ENCODE measurements around the gene KRT75. TPM values are rescaled to one million over a fixed set of nuclear protein-coding genes. Genes with fewer than 3 reads are reported as not detected.
A peak's percentile ranks its signal among the peaks of the same experiment; 100 is the strongest.

Gene KRT75
- total RNA-seq (not detected), polyA plus RNA-seq (not detected)

DNA sequence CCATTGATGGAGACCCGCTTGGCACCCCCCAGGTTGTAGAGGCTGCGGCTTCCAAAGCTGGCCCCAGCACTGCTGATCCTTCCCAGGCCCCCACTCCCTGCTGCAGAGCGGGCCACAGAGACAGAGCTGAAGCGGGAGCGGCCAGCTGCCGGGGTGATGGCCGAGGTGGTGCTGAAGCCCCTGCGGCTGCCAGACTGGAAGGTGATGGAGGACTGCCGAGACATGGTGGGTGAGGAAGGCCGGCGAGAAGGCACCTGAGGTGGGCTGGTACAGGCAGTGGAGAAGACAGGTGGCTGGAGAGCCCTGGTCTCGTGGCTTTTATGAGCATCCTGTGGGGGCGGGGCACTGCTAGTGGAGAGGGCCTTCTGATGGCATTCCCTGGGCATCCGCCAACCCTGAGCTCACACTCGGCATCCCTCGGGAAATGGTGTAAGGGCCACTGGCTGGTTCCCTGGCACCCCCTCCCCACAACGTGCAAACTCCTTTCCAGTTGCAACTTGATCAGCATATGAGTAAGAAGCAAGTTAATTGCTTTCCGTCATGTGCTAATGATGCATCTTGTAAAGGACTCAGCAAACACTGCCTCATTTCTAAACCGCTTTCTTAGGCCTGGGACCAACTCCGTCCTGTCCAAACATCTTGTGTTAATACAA, at the start of gene KRT75:
Gene KRT75, minus strand, starts transcription at position 291 of the 653 bp plus-strand sequence. Its CDS starts 67 bp downstream, at position 224.
- CTCF ChIA-PET: no interaction called here
- H3K27me3 Mint-ChIP-seq: peaks cover 15 to 59% of the 10 kb centered on the region in 2 donors
- DNase-seq: no peak
- Histone ChIP-seq H3K36me3 (ENCODE audit: insufficient read depth, low read length) (no peaks in the 10 kb centered on the region), H3K4me1 (ENCODE audit: insufficient read depth, low read length) (no peaks in the 10 kb centered on the region), H3K9me3 (ENCODE audit: low read length) (no peaks in the 10 kb centered on the region), H3K27me3 (ENCODE audit: insufficient read depth, low read length, poor library complexity, severe bottlenecking) (peaks cover 11% of the 10 kb centered on the region), H3K27ac (ENCODE audit: low read depth, low read length) (no peak within 1 kb of the TSS), H3K4me3 (ENCODE audit: low read length) (no peak within 1 kb of the TSS)
- H3K4me3 Mint-ChIP-seq: no peak within 1 kb of the TSS
- POLR2A ChIA-PET: no interaction called here
- no peaks in the 10 kb centered on the region for H3K4me1 Mint-ChIP-seq
- no peaks in the 10 kb centered on the region for H3K36me3 Mint-ChIP-seq
- no peaks in the 10 kb centered on the region for H3K9me3 Mint-ChIP-seq
- H3K27ac Mint-ChIP-seq: no peak within 1 kb of the TSS

- Histone ChIP-seq H3K36me3 (ENCODE audit: insufficient read depth, low read length) (no peaks in the 10 kb centered on the region), H3K27me3 (ENCODE audit: insufficient read depth, low read length, poor library complexity, severe bottlenecking) (no peaks in the 10 kb centered on the region), H3K4me1 (ENCODE audit: insufficient read depth, low read length) (no peaks in the 10 kb centered on the region), H3K9me3 (ENCODE audit: low read length) (no peaks in the 10 kb centered on the region), H3K4me3 (ENCODE audit: low read length) (no peak overlapping the region), H3K27ac (ENCODE audit: low read depth, low read length) (no peak overlapping the region)
- no peak overlapping the region for H3K27ac Mint-ChIP-seq
- no peaks in the 10 kb centered on the region for H3K4me1 Mint-ChIP-seq
- ChIA-PET POLR2A (no interaction called here), CTCF (no interaction called here)
- H3K4me3 Mint-ChIP-seq: no peak overlapping the region
- H3K27me3 Mint-ChIP-seq: peaks cover 9 to 55% of the 10 kb centered on the region in 2 donors
- H3K9me3 Mint-ChIP-seq: peaks cover 4 to 12% (median 9%) of the 10 kb centered on the region in 5 donors
- H3K36me3 Mint-ChIP-seq: no peaks in the 10 kb centered on the region
- DNase-seq: no peak
These were observed 45.9 kb upstream of the KRT75 start for GRCh38 chr12:52480073-52480472.

GRCh38 chr12:52477651-52478050, 43.5 kb upstream of the KRT75 start:
- POLR2A ChIA-PET: no interaction called here
- no peak overlapping the region for H3K4me3 ChIP-seq (ENCODE audit: low read length)
- CTCF ChIA-PET: no interaction called here
- H3K27me3 Mint-ChIP-seq: peaks cover 2 to 43% of the 10 kb centered on the region in 2 donors
- no peak overlapping the region for H3K4me3 Mint-ChIP-seq
- H3K27ac Mint-ChIP-seq: no peak overlapping the region
- H3K4me1 ChIP-seq (ENCODE audit: insufficient read depth, low read length): no peaks in the 10 kb centered on the region
- H3K27me3 ChIP-seq (ENCODE audit: insufficient read depth, low read length, poor library complexity, severe bottlenecking): no peaks in the 10 kb centered on the region
- H3K9me3 Mint-ChIP-seq: peaks cover 0 to 4% (median 0%) of the 10 kb centered on the region in 5 donors
- DNase-seq: no peak
- H3K36me3 Mint-ChIP-seq: no peaks in the 10 kb centered on the region
- no peaks in the 10 kb centered on the region for H3K9me3 ChIP-seq (ENCODE audit: low read length)
- H3K36me3 ChIP-seq (ENCODE audit: insufficient read depth, low read length): no peaks in the 10 kb centered on the region
- H3K27ac ChIP-seq (ENCODE audit: low read depth, low read length): no peak overlapping the region
- no peaks in the 10 kb centered on the region for H3K4me1 Mint-ChIP-seq

DNA sequence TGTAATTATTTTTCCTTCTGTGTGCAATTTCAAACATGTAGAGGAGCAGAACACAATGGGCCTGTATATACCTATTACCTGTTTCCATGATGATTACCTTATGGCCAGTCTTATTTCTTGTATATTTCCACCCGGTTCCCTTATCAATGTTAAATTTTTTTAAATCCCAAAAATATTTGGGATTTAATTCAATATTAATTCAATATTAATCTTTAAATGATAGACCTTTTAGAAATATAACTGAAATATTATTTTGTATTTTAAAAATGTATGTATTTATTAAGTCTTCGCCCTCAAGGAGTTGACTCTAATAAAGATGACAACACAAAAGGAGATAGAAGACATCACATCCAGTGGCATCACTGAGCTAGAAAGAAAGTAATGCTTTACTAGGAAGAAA, 40.0 kb upstream of the KRT75 start:
- Mint-ChIP-seq H3K27me3 (peaks cover 5 to 45% of the 10 kb centered on the region in 2 donors), H3K36me3 (no peaks in the 10 kb centered on the region), H3K4me3 (no peak overlapping the region), H3K4me1 (no peaks in the 10 kb centered on the region), H3K9me3 (peaks cover 0 to 4% (median 0%) of the 10 kb centered on the region in 5 donors), H3K27ac (no peak overlapping the region)
- no peak for DNase-seq
- Histone ChIP-seq H3K27ac (ENCODE audit: low read depth, low read length) (no peak overlapping the region), H3K36me3 (ENCODE audit: insufficient read depth, low read length) (no peaks in the 10 kb centered on the region), H3K4me1 (ENCODE audit: insufficient read depth, low read length) (no peaks in the 10 kb centered on the region), H3K4me3 (ENCODE audit: low read length) (no peak overlapping the region), H3K27me3 (ENCODE audit: insufficient read depth, low read length, poor library complexity, severe bottlenecking) (no peaks in the 10 kb centered on the region), H3K9me3 (ENCODE audit: low read length) (no peaks in the 10 kb centered on the region)
- ChIA-PET CTCF (no interaction called here), POLR2A (no interaction called here)

- no peak within 1 kb of the TSS for H3K27ac ChIP-seq (ENCODE audit: low read depth, low read length)
- no peak for DNase-seq
- no peaks in the 10 kb centered on the region for H3K36me3 ChIP-seq (ENCODE audit: insufficient read depth, low read length)
- peaks cover 0 to 4% (median 0%) of the 10 kb centered on the region in 5 donors for H3K9me3 Mint-ChIP-seq
- no peaks in the 10 kb centered on the region for H3K4me1 Mint-ChIP-seq
- H3K4me3 ChIP-seq (ENCODE audit: low read length): no peak within 1 kb of the TSS
- H3K4me1 ChIP-seq (ENCODE audit: insufficient read depth, low read length): no peaks in the 10 kb centered on the region
- CTCF ChIA-PET: no interaction called here
- no peaks in the 10 kb centered on the region for H3K36me3 Mint-ChIP-seq
- H3K27me3 ChIP-seq (ENCODE audit: insufficient read depth, low read length, poor library complexity, severe bottlenecking): no peaks in the 10 kb centered on the region
- no peak within 1 kb of the TSS for H3K27ac Mint-ChIP-seq
- no peaks in the 10 kb centered on the region for H3K9me3 ChIP-seq (ENCODE audit: low read length)
- H3K27me3 Mint-ChIP-seq: peaks cover 5 to 43% of the 10 kb centered on the region in 2 donors
- no peak within 1 kb of the TSS for H3K4me3 Mint-ChIP-seq
- POLR2A ChIA-PET: no interaction called here
These were observed 39.6 kb upstream of the KRT75 start, which contains the start of gene KRT6C for GRCh38 chr12:52473768-52474167. Gene KRT6C (minus strand): TSS chr12:52473805. CDS start chr12:52473737, 68 bp downstream.

GRCh38 chr12:52469853-52470252, 35.7 kb upstream of the KRT75 start:
- CTCF ChIA-PET: no interaction called here
- no peaks in the 10 kb centered on the region for H3K9me3 Mint-ChIP-seq
- no peak overlapping the region for H3K4me3 Mint-ChIP-seq
- Histone ChIP-seq H3K4me3 (ENCODE audit: low read length) (no peak overlapping the region), H3K27ac (ENCODE audit: low read depth, low read length) (no peak overlapping the region), H3K9me3 (ENCODE audit: low read length) (no peaks in the 10 kb centered on the region), H3K4me1 (ENCODE audit: insufficient read depth, low read length) (no peaks in the 10 kb centered on the region), H3K27me3 (ENCODE audit: insufficient read depth, low read length, poor library complexity, severe bottlenecking) (no peaks in the 10 kb centered on the region), H3K36me3 (ENCODE audit: insufficient read depth, low read length) (no peaks in the 10 kb centered on the region)
- no peaks in the 10 kb centered on the region for H3K36me3 Mint-ChIP-seq
- H3K4me1 Mint-ChIP-seq: no peaks in the 10 kb centered on the region
- H3K27me3 Mint-ChIP-seq: peaks cover 10 to 39% of the 10 kb centered on the region in 2 donors
- no peak for DNase-seq
- POLR2A ChIA-PET: no interaction called here
- peak overlapping the region in 1 of 8 donors; percentile 17 for H3K27ac Mint-ChIP-seq

- H3K4me3 Mint-ChIP-seq: no peak overlapping the region
- H3K4me1 ChIP-seq (ENCODE audit: insufficient read depth, low read length): no peaks in the 10 kb centered on the region
- ChIA-PET CTCF (no interaction called here), POLR2A (interaction anchor here (0.8 kb wide), 1 partner anchor 368 kb away, joined by 4 read pairs; no protein-coding TSS in a partner anchor)
- peaks cover 12 to 35% of the 10 kb centered on the region in 2 donors for H3K27me3 Mint-ChIP-seq
- H3K27ac ChIP-seq (ENCODE audit: low read depth, low read length): no peak overlapping the region
- H3K27me3 ChIP-seq (ENCODE audit: insufficient read depth, low read length, poor library complexity, severe bottlenecking): no peaks in the 10 kb centered on the region
- peak overlapping the region in 1 of 8 donors; percentile 0 for H3K27ac Mint-ChIP-seq
- H3K4me3 ChIP-seq (ENCODE audit: low read length): no peak overlapping the region
- no peaks in the 10 kb centered on the region for H3K9me3 ChIP-seq (ENCODE audit: low read length)
- DNase-seq: no peak
- no peaks in the 10 kb centered on the region for H3K36me3 Mint-ChIP-seq
- no peaks in the 10 kb centered on the region for H3K4me1 Mint-ChIP-seq
- H3K36me3 ChIP-seq (ENCODE audit: insufficient read depth, low read length): no peaks in the 10 kb centered on the region
- no peaks in the 10 kb centered on the region for H3K9me3 Mint-ChIP-seq
These were observed 30.7 kb upstream of the KRT75 start for GRCh38 chr12:52464897-52465296.

- H3K4me3 ChIP-seq (ENCODE audit: low read length): no peak overlapping the region
- peaks cover 7 to 25% of the 10 kb centered on the region in 2 donors for H3K27me3 Mint-ChIP-seq
- H3K36me3 Mint-ChIP-seq: no peaks in the 10 kb centered on the region
- H3K27ac ChIP-seq (ENCODE audit: low read depth, low read length): no peak overlapping the region
- ChIA-PET POLR2A (no interaction called here), CTCF (no interaction called here)
- no peaks in the 10 kb centered on the region for H3K9me3 ChIP-seq (ENCODE audit: low read length)
- no peaks in the 10 kb centered on the region for H3K4me1 ChIP-seq (ENCODE audit: insufficient read depth, low read length)
- no peaks in the 10 kb centered on the region for H3K27me3 ChIP-seq (ENCODE audit: insufficient read depth, low read length, poor library complexity, severe bottlenecking)
- no peak overlapping the region for H3K4me3 Mint-ChIP-seq
- no peaks in the 10 kb centered on the region for H3K36me3 ChIP-seq (ENCODE audit: insufficient read depth, low read length)
- no peaks in the 10 kb centered on the region for H3K4me1 Mint-ChIP-seq
- DNase-seq: no peak
- H3K27ac Mint-ChIP-seq: peak overlapping the region in 1 of 8 donors; percentile 34
- H3K9me3 Mint-ChIP-seq: no peaks in the 10 kb centered on the region
These were observed 27.5 kb upstream of the KRT75 start for GRCh38 chr12:52461693-52462092.

Measured in CD8-positive, alpha-beta memory T cell (primary cell).